GM12873 (cell line): ENCODE results near the gene DIP2C.

Experiments used
- TF ChIP-seq, protein P1 (sequence below): IDR thresholded peaks from 2 replicates; pipeline ENCODE4 v1.5.1; 2012; ENCODE audit warnings: low read depth, mild to moderate bottlenecking, moderate library complexity, low read length, control low read depth; ENCODE audit not compliant: insufficient read depth; ENCODE audit errors: missing control alignments

DIP2C gene

DNA sequence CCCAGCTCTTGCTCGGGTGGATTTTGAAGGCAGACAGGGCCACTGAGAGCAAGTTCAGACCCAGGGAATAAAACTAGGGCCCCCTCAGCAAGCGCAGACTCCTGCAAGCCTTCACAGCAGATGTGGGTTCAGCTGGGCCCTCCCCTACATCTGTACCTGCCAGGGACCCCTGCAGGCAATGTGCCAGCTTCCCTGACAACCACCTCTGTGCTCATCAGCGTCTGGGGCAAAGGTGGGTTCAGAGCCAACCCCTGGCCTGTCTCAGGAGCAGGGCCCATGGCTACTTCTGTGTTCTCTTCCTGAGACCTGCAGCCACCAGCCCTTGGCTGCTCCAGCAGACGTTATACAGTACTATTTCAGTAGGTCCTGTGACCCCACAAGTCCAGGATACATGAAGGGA, 189.5 kb downstream of the DIP2C start:
- TF ChIP-seq, protein P1, sequence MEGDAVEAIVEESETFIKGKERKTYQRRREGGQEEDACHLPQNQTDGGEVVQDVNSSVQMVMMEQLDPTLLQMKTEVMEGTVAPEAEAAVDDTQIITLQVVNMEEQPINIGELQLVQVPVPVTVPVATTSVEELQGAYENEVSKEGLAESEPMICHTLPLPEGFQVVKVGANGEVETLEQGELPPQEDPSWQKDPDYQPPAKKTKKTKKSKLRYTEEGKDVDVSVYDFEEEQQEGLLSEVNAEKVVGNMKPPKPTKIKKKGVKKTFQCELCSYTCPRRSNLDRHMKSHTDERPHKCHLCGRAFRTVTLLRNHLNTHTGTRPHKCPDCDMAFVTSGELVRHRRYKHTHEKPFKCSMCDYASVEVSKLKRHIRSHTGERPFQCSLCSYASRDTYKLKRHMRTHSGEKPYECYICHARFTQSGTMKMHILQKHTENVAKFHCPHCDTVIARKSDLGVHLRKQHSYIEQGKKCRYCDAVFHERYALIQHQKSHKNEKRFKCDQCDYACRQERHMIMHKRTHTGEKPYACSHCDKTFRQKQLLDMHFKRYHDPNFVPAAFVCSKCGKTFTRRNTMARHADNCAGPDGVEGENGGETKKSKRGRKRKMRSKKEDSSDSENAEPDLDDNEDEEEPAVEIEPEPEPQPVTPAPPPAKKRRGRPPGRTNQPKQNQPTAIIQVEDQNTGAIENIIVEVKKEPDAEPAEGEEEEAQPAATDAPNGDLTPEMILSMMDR, result no peak

DNA sequence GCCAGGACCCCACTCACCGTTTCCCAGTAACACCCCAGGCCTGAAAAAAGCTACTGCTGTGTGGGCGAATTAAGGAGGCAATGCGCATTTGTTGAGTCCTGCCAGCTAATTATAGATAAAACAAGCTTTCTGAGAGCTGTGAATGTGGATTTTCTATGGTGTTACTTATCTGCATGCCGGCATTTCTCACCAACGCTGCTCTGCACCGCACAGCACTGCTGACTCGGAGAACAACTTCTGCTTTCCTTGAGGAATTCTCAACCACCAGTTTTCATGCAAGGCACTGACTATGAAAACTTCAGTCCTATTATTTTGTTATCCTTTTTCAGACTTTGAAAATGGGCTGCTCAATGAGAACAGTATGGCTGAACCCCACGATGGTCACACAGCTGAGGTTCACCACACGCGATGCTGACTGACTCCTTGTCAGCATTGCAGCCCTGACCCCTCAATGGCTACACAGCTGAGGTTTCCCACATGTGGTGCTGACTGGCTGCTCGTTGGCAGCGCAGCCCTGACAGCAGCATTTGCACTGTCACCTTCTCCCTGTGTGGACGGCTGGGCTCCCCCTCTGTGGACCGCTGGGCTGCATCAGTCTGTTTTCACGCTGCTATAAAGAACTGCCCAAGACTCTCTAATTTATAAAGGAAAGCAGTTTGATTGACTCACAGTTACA, 190.6 kb downstream of the DIP2C start:
- TF ChIP-seq, protein P1, result no peak

DNA sequence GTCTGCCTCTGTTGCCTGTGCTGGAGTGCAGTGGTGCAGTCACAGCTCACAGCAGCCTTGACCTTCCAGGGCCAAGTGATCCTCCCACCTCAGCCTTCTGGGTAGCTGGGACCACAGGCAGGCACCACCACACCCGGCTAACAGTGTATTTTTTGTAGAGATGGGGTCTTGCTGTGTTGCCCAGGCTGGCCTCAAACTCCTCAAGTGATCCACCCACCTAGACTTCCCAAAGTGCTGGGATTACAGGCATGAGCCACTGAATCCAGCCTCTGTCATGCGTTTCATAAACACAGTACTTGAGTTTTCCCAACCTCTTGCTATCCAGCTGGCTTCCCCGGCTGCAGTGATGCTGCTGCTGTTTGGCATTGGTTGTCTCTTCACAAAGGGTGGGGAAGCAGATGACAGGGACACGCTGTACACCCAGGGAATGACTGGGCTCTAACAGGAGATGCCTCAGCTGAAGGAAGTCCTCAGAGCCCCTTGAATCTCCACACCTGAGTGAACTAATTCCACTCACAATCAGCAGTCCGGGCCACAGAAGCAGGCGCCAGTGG, 191.5 kb downstream of the DIP2C start:
- TF ChIP-seq, protein P1, result no peak

DNA sequence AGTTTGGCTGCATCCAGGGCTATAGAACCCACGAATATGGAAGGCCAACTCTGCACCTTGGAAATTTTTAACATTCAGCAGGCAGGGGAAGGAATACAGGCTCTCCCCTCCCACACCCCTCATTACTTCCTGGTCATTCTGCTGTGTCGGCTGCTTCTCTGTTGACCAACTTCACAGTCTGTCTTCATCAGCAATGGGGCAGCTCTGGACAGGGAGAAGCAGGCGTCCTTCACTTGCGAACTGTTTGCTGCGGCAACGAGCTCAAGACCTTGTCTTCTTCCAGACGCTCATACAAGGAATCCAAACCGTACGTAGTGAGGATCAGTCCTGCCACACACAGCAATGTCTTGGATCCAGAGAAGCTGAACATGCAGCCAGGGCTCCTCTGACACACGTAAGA, 192.2 kb downstream of the DIP2C start:
- TF ChIP-seq, protein P1, result no peak

DNA sequence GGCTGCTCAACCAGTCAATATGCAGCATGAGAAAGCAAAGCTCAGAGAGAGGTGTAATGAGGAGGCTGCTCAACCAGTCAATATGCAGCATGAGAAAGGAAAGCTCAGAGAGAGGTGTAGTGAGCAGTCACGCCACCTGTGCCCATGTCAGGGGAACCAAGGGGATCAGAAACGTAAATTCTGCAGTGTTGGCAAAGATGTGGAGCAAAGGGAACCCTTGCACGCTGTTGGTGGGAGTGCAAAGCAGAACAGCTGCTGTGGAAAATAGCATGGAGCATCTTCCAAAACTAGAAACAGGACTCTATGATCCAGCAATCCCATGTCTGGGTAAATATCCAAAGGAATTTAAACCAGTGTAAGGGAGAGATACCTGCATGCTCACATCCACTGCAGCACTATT, 194.9 kb downstream of the DIP2C start:
- TF ChIP-seq, protein P1, result no peak

DNA sequence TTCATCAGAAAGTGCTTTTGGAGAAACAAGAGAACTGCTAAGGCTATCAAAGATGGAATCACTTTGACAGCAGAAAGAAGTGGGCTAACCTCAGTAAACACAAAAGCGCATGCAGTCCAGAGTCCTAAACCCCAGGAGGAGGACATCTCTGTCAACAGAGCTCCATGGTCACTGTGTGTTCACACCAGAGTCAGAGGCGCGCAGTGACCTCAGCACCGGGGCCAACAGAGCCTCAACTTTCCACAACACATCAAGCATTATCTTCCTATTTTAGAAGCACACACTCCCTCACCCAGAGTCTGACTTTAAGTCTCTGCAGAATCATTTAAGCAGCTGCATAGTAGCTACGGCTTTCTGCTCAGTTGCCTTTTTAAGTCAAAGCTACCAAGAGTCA, 195.3 kb downstream of the DIP2C start:
- TF ChIP-seq, protein P1, result no peak

DNA sequence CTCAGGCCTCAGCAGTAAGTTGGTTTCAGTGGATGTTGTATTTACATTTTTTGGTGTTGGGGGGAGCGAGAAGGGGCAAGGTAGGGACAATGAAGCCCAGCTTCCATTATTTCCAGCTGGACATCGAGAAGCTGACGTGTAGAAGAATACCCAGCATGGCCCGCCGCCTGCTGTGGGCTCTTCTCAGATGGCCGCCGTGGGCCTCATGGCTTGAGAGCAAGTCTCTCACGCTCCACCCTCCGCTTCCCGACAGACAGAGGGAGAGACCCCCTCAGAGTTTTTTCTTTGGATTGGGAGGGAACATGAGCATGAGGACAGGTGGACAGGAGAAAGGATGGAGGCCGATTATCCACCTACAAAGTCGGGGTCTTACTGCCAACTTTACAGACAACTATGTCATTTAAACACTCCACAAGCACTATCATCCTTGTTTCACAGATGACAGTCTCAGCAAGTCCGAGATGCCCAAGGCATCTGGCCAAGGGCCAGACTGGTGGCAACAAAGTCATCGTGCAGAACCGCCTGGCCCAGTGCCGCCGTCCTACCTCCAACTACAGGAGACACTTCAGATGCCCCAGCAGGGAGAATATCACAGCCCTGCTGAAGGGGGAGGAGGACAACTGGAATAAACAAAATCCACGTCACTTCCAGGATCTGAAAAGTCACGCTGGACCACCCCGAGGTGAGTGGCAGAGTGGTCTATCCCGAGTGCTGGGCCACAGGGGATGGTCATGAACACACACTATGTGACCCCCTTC, 195.9 kb downstream of the DIP2C start:
- TF ChIP-seq, protein P1, result no peak
